Adipose tissue (tissue), 3 donors: ENCODE measurements around the gene RPL36A. TPM values are rescaled to one million over a fixed set of nuclear protein-coding genes. Genes with fewer than 3 reads are reported as not detected.

ENCODE experiments used
- H3K27ac ChIP-seq: one replicate; pipeline ENCODE4 v1.5.1; 2013; ENCODE audit warnings: low read depth, low read length
- WGBS, 3 donors: extraction: QIAGEN DNeasy Blood & Tissue Kit; methylation state at CpG; one replicate each; pipeline ENCODE4 v1.1.7; 2013; 5-methylcytosine and 5-hydroxymethylcytosine counted together
- polyA plus RNA-seq, 3 donors: library from polyadenylated mRNA; stranded (reverse); fragments of 200-250 nt; gene quantifications; one replicate each; pipeline ENCODE4 v1.2.3, GENCODE V29; 2013
- donor health status: healthy with polysubstance abuse.
- donor health status: Bipolar disorder and iron deficiency.
- donor health status: healthy.

Gene RPL36A
- polyA plus RNA-seq: 1,000 to 10,000 TPM; 1,715 to 3,463 (median 2,254) TPM

DNA sequence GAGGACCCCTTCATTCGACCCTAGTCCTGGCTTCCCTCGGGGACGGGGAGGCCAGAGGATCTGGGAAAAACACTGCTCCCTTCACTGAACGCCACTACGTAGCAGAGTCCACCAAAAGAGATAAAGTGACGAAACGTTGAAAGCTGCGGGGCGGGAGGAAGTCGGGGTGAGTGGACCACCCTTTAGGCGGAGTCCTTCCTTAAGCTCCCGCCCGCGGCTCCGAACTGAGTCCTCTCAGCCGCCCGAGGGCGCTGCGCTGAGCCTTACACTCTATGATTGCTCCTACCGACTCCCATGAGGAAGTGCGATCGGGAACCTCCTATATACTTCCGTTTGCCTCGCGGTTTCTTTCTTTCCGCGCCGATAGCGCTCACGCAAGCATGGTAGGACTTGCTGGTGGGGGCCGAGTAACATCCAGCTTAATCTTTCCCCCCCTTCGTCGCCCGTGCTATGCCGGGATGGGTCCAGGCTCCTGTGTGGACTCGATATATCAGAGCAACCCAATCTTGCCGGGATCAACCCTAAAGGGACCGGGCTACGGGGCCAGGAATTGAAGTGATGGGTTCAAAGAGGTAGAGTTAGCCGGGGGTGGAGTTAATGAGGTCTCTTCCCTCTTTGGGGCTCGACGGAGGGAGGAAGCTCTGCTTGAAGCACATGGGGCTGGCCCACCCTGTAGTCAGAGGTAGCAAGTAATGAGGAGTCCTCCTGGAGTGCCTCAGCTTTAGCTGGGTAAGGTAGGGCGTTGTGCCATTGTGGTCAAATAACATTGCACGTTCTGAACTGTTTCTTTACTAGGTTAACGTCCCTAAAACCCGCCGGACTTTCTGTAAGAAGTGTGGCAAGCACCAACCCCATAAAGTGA is at the start of gene RPL36A:
Gene RPL36A, plus strand, starts transcription at position 348 of the 862 bp plus-strand sequence. Its CDS starts 33 bp downstream, at position 381.
- no peak within 1 kb of the TSS for H3K27ac ChIP-seq
- WGBS, 3 donors: 0 to 33% (median 1%) methylated on average over 43 to 47 of the region's 47 CpGs

DNA sequence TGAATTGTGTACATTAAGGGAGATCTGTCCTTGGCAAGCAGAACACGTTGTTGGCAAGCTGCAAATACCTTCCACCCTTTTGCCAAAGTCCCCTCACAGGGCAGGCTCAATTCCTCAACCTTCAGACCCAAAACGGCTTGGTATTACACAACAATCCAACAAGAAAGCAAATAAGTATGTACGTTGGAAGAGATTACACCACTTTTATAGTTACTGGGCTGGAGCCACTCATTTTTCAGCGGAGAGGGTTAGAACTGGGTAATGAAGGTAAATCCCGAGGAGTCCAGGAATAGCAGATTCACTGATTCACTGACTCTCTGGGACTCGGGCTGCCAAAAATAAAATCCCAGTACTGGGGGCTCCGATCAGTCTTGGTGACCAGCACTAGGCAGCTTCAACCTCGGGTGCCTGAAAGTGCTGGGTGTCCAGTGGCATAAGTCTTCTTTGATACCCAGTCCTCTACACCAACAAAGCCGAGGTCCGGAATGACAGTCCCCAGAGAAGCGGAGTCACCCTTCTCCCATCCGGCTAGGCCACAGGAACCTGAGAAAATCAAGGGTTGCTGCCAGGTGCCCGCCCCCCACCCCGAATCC is 42.9 kb upstream of the RPL36A start:
- H3K27ac ChIP-seq: no peak overlapping the region
- WGBS, 3 donors: 1 to 34% (median 1%) methylated on average over 11 to 14 of the region's 14 CpGs

DNA sequence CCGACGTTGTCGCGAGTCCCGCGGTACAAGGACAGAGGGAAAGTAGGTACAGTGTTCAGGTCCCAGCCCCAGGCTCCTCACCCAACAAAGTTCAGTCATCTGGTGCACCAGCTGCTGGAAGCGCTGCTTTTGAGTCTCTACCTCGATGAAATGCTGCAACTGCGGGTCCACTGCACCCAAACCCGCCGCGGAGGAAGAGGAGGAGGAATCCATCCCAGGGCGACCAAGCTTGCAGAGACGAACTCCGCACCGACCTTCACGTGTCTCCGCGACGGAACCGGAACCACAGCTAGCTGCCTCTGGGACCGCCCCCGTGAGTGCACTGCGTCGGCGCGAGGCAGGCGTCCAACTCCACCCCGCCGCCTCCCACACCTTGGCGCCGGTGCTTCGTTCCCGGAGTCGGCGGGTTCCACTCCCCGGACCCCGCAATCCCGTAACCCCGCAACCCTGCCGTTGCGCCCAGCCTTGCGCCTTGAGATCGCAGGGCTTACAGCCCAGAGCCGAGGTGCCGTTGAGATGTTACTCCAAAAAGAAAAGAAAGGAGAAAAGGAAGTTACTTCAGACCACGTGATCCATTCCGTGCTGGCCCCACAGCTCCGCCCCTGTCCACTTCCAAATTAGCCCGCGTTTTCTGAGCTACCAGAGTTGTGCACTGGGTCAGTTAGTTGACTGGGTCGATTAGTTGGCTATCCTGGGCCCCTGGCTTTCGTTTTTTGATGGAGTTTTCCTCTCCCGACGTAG is 42.2 kb upstream of the RPL36A start, which contains the start of gene TIMM8A:
Gene TIMM8A, minus strand, starts transcription at position 291 of the 741 bp plus-strand sequence. Its CDS starts 78 bp downstream, at position 213.
- WGBS, 3 donors: 1 to 30% (median 1%) methylated on average over 38 to 55 of the region's 55 CpGs

DNA sequence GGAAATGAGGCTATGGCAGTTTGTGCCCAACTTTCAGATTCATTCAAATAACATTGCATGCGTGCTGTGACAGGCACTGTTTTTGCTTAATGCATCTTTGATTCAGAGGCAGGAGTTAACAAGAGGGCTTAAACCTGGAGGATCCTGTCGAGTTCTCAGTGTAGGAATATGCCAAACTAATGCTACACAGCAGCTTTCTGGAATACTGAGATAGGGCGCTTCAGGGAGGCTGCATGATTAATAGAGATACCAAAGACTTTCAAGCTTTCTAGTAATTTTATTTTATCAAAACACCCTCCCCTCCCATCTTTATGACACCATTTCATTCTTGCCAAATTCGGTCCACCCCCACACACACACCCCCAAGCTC is 41.6 kb upstream of the RPL36A start:
- H3K27ac ChIP-seq: no peak overlapping the region
- WGBS, 3 donors: 27 to 41% (median 28%) methylated on average over 4 of the region's 4 CpGs

More for the DNA sequence above, 42.2 kb upstream of the RPL36A start, which contains the start of gene TIMM8A:
- H3K27ac ChIP-seq: no peak within 1 kb of the TSS

DNA sequence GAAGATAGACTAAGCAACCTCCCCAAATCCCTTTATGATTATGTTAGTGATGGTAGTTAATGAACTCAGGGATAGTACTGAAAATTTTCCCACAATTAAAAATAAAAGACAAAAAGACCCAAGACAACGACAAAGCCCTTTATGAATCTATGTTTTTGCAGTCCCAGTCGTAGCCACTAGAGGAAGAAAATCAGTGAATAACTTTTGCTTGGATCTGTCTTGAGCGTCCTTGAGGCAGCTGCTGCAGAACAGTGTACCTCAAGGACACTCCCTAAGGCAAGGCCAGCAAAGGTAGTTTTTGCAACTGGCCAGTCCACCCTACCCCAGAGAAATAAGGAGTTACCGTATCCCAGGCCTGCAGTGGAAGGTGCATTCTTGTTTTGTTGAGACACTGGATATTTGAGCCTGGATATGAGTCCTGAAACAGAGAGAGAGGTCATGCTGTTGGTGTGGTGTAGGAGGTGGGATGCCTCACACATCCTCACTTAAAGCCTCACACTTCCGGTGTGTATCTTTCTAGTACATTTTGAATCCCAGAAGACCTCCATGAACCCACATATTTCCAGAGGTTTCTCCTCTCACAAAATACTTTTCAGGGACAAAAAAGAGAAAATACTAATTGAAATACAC is 33.5 kb upstream of the RPL36A start:
- H3K27ac ChIP-seq: no peak overlapping the region
- whole genome bisulfite sequencing, 3 donors: 22 to 66% (median 50%) methylated on average over 5 of the region's 5 CpGs

DNA sequence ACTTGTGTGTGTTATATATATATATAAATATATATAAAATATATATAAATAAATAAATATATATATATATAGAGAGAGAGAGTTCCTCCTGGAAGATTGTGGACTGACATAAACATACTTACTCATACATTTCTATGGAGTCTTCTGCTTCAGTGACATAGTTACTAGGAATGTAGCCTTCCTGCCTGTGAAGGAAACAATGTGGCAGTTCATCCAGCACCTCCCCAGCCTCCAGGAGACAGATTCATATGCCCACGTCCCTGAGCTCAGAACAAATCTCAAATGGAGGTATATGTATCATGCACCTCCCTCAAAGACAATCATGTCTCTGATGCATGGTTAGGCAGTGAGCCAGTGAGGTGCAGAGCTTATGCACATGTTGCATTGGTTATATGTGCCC is 30.8 kb upstream of the RPL36A start:
- no peak overlapping the region for H3K27ac ChIP-seq
- WGBS, 3 donors: 54 to 66% (median 54%) methylated on average over 1 of the region's 1 CpG

DNA sequence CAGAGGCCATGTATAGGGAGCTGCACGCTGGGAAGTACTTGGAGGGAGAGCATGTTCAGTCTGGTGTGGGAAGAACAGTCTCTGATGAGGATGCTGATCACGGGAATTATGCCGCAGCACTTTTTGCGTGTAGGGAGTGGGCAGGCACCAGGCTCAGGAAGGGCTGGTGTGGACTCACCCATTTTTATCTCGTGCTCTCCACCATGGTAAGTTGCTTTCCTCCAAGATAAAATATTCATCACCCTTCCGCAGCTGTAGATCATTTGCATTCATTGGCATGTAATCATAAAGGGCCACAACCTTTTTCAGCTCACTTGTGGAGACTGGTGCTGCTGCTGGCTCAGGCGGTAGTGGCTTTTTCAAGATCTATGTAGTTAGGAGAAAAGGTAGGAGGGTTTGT is 30.4 kb upstream of the RPL36A start:
- 69 to 75% (median 70%) methylated on average over 7 of the region's 7 CpGs for WGBS, 3 donors
- no peak overlapping the region for H3K27ac ChIP-seq

DNA sequence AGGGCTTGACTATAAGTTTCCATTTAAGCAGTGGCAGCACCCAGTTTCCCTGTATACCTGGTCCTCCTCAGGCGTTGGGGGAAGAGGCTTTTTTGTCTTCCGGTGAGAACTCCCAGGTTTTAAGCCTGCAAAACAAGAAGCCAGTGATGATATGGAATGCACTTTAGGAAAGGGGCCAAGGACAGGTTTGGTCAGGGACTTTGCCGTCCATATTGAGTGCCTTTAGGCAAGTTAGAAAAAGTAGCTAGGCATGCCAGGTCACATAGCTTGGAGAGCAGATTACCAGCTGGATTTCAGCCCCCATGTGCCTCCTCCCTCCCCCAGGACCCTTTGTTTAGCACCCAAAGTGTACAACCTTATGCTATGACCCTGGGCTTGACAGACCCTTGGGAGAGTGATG is 28.7 kb upstream of the RPL36A start:
- no peak overlapping the region for H3K27ac ChIP-seq
- WGBS, 3 donors: 67 to 85% (median 76%) methylated on average over 3 of the region's 3 CpGs

DNA sequence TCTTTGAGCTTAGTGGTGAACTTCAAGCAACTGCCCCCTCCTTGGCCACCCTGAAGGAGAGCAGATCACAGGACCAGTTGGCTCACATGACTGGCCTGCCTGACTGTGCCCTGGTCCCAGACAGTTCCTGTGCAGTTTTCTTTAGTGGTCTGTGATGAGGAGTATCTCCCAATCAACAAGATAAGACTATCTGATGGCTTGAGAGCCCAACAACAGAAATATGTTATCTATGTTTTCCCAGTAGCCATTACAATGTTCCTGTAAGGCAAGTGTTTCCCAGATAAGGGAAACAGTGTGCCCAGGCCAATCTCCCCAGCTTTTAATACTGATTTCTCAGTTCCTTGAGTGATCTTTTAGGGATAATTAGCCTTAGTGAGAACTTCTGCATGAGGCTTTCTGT is 28.1 kb upstream of the RPL36A start:
- no peak overlapping the region for H3K27ac ChIP-seq

DNA sequence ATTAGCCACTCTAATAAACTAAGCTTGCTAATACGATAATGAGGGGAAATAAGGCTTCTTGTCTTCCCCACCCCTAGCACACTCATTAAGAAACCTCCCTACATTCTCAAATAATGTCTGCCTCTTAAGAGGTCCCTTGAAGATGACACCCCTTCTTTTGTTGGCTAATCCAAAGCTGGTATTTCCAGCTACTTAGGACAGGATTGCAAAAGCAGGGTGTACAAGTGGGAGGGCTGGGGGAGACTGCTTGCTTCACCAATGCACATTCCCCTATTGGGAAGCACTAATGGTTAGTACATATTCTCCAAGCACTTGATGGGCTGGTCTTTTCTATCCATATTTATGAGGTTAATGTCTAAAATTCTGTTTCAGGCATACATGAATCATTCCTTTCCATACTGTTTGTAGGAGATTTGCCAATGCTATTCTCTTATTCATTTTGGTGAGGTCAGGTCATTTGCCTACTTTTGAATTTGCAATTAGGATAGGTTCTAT is 25.5 kb upstream of the RPL36A start:
- WGBS, 3 donors: 85 to 100% (median 93%) methylated on average over 1 of the region's 1 CpG
- no peak overlapping the region for H3K27ac ChIP-seq

DNA sequence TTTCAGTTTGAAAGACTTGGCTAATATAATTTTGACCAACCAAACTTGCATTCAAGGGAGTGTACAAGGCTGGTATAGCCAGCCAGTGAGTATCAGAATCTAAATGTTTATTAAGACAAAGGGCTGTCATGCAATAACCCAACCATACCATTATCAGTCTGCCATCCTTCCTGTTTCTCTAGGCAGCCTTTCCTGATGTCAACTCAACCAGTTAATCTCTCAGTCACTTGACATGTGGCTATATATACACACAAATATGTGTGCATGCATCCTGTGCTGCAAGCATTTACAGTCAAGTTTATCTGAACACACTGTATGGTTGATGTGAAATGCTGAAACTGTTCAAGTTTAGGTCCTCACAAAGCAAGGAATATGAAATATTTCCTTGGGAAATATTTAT is 22.0 kb upstream of the RPL36A start:
- H3K27ac ChIP-seq: no peak overlapping the region

DNA sequence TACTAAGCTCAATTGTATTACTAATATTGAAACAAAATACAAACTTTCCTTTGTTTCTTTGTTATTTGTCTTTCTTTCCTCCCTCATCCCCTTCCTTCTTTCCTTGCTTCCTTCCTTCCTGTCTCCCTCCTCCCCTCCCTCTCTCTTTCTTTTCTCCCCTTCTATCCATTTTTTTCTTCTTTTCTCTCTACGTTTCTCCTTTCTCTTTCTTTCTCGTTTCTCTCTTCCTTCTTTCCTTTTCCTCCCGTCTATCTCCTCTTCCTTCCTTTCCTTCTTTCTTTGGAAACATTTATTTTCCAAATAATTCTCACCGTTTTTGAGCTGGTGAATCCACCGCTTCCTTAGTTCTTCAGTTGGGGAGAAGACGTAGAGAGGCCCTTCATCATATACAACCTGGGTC is 21.1 kb upstream of the RPL36A start:
- H3K27ac ChIP-seq: no peak overlapping the region
- WGBS, 3 donors: 57 to 75% (median 65%) methylated on average over 6 of the region's 6 CpGs

DNA sequence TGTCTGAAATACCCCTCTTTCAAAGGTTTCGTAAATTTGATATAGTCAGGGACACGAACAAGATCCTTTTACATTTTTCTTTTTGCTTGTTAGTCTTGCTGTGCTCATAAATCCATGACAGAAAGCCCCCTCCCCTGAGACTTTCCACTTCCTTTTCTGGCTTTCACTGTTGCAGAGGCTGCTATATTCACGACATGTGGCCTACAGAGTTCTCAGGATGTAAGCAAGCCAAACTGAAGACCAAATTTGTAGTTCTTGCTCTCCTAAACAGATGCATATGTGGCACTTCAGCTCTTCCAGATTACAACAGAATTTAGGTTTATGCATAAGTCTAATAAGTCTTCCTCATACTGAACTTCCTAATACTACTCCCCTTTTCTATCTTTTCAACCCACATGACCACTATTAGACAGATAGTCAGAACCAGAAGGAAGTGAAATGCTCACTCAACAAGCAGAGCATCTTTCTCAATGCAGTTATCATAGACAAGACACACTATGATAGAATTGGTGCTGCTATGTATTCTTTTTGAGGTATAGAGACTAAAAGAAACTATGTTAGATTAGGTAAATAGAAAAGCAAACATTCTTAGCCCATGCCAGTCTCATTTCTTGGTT is 19.8 kb upstream of the RPL36A start:
- no peak overlapping the region for H3K27ac ChIP-seq
- 40 to 63% (median 45%) methylated on average over 3 of the region's 3 CpGs for WGBS, 3 donors

DNA sequence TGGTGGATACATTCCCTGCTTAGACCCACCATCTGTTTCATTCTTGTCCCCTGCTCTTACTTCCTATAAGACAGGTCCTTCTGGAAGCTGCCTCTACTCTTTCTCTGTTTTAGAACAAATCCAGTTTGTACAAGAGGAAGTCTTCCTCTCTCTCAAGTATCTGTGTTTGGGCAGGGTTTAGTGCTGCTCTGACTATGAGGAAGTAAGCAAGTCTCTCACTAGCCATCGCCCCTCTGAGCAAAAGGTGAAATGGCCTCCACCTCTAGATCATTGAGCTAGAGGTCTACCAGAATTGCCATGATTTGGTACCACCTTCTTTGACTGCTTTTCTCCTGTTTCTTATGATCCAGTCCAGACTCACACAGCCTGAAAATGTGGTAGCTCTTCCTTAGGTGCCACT is 13.3 kb upstream of the RPL36A start:
- no peak overlapping the region for H3K27ac ChIP-seq
- WGBS, 3 donors: 38 to 67% (median 52%) methylated on average over 1 of the region's 1 CpG

DNA sequence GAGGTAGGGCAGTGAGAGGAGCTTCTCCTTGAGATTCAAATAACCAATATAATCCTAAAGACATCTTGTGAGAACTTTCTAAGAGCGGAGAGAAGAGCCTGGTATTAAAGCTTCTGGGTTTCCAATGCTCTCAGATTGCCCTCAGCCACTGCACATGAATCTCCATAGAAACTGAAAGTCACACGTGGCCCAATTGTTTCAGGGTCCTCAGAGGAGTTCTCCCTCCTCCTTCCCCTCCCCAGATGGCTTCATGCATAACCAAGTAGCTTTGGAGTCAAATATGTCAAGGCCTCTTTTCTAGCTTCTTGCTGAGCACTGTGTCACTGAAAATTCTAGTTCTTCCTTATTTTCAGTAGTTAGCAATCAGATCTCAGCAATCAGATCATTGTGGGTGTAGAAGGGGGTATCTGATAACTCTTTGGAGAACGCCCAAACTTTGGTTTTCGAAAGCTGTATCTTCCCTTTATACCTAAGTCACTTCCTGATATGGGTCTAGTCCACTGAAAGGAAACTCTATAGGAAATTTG is 7.1 kb upstream of the RPL36A start:
- 55 to 57% (median 56%) methylated on average over 4 of the region's 4 CpGs for WGBS, 3 donors
- no peak overlapping the region for H3K27ac ChIP-seq

DNA sequence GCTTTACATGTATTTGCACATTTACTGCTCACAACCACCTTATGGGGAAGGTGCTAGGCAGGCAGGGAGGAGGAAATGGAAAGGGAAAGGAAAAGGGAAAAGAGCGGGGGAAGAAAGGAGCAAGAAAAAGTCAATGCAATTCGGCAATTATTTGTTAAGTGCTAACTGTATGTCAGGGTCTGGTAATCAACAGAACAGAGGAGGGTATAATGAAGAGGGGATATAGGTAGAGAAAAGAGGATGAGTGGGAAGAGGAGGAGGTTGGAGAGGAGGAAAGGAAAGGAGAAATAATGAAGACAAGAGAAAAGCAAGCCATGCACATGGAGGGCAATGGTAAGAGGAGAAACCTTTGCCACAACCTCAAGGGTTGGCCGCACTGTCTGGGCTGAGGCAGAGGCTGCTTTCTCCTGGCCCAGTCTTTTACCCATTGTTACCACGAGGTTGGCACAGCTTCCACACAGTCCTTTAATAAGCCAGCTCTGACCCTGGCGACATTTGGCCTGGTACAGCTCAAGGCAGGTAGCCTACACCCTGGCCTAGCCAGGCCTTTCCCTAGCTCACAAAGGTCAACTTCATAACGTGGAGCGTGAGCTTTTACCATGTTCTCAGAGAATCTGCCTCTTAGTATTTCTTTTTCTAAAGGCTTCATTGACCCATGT is 5.7 kb upstream of the RPL36A start:
- no peak overlapping the region for H3K27ac ChIP-seq
- 69 to 86% (median 70%) methylated on average over 7 of the region's 7 CpGs for WGBS, 3 donors

DNA sequence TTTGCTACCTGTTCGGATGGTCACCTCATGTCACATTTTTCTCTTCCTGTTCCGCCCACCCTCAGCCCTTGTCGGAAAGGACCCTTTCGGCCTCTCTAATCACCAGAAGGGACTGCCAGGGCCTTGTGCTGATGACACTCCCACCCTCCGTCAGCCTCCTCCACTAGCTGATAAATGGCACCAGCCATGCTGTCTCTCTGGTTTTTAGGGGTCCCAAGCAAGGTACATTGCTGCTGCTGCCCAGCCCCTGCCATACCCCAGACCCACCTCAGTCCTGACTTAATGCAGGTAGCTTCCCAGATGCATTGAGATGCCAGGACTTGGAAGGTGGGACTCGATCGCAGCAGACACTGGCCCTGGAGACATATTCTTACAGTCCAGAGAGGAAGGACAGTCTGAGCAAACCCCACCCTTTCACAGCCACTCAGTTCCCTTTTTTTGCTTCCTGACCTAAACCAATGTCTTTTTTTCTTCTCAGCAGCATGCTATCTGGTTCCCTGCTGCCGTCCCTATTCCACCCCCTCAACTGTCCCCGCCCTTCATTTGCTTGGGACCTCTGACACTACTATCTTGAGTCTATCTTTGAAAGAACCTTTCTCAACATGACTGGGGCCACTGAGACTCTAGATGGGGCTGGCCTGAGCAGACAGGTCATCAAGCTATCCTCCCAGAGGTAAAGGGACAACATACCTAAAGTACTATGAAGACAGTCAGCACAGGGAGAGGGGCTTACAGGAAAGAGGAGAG is 4.8 kb upstream of the RPL36A start, which contains the start of gene BTK:
Gene BTK, minus strand, starts transcription at position 397 of the 747 bp plus-strand sequence. CDS start 10,907 bp downstream, outside the sequence.
- 51 to 74% (median 67%) methylated on average over 9 of the region's 9 CpGs for WGBS, 3 donors

More for the DNA sequence above, 4.8 kb upstream of the RPL36A start, which contains the start of gene BTK:
- no peak within 1 kb of the TSS for H3K27ac ChIP-seq
